IPS-NIHi11 (cell line): ENCODE data around the gene COX15.
"Not testable (repeated sequence)": the region's sequence is repeated elsewhere in the genome, so short reads cannot be mapped to it uniquely, and the experiment has no call there.

ENCODE experiments used
- DNase-seq: peaks from one replicate; pipeline ENCODE4 v3.0.0; 2012; ENCODE audit warnings: mixed read lengths, low spot score

The COX15 gene

DNA sequence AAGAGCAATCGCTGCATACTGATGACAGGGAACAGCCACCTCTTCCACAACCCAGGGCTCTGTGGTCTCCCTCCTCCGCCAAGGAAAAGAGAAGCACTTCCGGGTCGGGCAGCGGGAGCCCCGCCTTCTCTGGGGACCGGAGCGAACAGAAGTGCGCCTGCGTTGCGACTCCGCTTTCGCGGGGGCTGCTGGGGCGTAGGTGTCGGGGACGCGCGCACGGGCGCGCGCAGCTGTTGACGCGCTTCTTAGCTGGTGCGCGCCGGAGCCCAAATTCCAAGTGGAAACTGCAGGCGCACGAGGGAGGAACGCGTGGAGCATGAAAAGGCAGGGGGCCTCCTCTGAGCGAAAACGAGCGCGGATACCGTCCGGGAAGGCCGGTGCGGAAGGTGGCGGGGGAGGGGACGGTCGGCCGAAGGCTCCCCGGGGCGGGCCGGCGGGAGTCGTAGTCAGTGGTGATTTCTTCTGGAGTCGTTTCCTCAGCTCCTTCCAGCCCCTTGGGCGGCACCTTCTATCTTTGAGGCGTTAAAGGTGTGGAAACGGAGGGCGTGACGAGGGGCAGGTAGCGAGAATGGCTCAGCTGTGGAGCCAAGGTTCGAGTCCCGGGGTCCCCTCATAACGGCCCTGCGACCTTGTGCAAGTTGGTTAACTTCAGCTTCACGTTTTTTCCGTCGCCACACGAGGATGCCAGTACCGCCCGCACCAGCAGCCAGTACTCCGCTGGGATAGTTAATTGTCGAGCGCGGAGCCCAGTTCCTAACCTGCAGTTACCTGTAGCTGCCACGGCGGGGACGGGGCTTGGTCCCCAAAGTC, at the start of gene COX15, which contains the start of gene CUTC:
Gene COX15, minus strand, starts transcription at position 95 of the 810 bp plus-strand sequence. Its CDS starts 78 bp downstream, at position 17.
Gene CUTC, plus strand, starts transcription at position 202 of the 810 bp plus-strand sequence. Its CDS starts 115 bp downstream, at position 317.
- DNase-seq = peak; percentile 97

- DNase-seq = no peak
Observed at GRCh38 chr10:99779335-99779734, 47.4 kb upstream of the COX15 start.

DNA sequence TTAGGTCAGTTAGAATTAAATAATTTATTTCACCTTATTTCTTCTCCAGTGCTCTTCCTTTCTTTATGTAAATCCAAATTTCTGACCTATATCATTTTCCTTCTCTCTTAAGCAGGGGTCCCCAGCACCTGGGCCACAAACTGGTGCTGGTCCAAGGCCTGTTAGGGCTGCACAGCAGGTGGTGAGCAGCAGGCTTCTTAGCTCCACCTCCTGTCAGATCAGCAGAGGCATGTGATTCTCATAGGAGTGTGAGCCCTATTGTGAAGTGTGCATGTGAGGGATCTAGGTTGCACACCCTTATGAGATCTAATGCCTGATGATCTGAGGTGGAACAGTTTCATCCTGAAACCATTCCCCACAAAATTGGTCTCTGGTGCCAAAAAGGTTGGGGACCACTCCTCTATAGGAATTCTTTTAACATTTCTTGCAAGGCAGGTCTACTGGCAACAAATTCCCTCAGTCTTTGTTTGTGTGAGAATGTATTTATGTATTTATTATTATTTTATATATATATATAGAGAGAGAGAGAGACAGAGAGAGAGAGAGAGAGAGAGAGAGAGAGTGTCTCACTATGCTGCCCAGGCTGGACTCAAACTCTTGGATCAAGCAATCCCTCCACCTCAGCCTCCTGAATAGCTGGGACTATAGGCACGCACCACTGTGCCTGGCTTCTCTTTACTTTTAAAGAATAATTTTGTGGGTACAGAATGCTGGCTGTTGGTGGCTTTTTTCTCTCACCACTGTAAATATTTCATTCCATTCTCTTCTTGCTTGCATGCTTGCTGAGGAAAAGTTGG, 46.2 kb upstream of the COX15 start:
- DNase-seq = no peak

DNA sequence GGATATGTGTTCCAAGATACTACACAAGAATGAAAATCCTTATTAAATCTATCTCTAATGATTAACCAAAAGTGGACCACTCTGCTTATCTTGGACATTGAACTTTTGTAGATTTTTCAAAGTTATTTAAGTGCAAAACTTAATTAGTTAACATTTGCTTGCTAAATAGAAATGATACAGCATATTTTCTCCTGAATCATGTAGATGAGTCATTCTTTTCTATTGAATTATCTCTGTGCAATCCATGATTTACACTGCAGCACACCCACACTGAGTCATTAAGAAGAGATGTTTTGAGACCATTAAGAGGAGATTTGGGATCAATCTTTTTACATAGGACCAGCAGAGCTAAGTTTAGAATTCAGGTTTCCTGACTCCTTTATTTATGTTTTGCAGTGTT, 43.9 kb upstream of the COX15 start:
- no peak for DNase-seq

DNA sequence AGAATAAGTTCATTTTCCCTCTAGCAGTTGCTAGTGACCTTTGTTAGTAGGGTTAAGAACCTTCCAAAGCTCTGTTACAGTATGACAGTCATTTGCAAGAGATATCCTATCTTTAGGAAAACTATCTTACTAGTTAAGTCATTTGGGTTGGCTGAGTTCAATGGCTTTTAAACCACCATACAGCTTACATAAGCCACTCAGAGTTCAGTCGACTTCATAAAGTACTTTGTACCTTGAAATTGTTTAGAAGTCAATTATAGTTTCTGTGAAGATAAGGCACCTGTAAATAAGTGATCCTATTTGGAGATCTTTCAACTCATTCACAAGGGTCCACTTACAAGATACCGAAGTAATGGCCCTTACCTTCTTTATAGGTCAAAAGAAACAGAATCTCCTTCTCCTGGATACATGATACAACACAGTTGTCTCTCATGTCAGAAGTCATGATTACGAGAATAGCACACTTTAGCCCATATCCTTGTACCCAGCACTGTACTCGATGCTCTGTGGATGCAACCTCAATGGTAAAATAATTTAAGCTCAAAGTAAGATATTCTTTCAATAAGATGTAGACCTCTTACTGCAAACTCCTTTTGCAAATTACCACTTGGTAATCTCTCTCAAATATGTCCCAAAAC, 38.6 kb upstream of the COX15 start:
- DNase-seq = no peak

DNA sequence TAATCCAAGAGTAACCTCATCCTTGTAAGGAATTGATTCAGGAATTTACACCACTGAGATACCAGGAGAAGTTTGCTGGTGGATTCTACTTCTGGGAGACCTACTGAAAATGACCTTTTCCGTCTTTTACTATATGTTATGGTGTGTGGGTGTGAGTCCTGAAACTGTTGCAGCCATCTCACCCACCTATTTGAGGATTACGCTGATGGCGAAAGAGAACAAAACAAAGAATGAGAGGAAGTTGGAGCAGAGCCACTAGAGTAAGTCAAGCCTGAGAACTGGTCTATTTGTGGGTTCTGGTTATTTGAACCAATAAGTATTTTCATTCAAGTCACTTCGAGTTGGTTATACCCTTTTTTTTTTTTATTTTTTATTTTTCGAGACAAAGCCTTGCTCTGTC, 37.8 kb upstream of the COX15 start:
- DNase-seq = no peak

- no peak for DNase-seq
Observed at GRCh38 chr10:99768556-99768955, 36.6 kb upstream of the COX15 start.

DNA sequence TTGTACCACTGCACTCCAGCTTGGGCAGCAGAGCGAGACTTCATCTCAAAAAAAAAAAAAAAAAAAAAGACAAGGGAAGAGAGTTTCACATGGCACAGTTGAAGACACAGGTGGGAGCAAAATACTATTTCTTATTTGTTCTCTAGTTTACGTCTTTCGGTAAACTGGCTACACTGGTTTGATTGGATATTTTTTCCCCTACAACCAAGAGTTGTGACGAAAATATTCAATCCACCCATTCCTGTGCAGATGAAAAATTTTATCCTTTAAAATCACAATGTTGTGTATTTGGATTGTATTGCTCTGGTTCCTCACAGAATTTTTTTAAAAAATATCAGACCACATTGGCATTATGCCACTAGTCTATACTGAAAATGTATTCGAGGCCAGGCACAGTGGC, 36.0 kb upstream of the COX15 start:
- no peak for DNase-seq

DNA sequence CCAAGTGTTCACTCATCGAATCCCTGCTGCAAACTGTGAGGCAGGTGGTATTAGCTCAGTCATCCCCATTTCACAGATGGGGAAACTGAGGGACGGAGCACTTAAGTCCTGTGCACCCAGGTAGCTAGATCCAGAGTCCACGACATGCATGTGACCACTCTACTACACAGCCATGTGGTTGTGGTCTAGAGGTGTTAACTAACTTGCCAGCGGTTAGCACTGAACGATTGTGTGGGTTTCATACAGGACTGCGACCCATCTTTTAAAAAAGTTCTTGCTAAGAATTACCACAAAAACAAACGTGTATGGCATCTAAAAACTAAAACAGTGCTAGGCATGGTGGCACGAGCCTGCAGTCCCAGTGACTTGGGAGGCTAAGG, 34.4 kb upstream of the COX15 start:
- DNase-seq = no peak

- no peak for DNase-seq
Observed at GRCh38 chr10:99765672-99766301, 33.9 kb upstream of the COX15 start.

DNA sequence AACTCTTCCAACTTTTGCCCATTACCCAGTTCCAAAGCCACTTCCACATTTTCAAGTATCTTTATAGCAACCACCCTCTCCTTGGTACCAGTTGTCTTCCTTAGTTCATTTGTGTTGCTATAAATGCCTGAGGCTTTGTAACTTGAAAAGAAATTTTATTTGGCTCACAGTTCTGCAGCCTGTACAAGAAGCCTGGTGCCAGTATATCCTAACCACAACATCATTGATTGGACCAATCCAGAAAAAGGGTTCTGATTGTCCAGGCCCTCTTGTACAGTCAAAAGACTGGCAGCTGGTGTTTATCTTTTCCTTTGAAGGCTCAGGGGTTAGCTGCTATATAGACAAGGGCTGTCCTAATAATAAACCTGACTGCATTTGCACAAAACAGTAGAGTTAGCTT, 29.4 kb upstream of the COX15 start:
- DNase-seq = no peak

DNA sequence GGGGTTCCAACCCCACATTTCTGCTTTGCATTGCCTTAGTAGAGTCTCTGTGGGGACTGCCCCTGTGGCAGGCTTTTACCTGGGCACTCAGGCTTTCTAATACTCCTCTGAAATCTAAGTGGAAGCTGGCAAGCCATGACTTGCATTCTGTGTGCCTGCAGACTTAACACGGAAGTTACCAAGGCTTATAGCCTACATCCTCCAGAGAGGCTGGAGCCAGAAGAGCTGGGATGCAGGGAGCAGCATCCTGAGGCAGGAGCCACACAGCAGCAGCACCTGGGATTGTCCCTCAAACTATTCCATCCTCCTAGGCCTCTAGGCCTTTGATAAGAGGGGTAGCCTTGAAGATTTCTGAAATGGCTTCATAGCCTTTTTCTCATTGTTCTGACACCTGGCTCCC, 28.4 kb upstream of the COX15 start:
- no peak for DNase-seq

- DNase-seq = no peak
Observed at GRCh38 chr10:99758211-99758891, 26.4 kb upstream of the COX15 start.

- no peak for DNase-seq
Observed at GRCh38 chr10:99756159-99756558, 24.2 kb upstream of the COX15 start.

DNA sequence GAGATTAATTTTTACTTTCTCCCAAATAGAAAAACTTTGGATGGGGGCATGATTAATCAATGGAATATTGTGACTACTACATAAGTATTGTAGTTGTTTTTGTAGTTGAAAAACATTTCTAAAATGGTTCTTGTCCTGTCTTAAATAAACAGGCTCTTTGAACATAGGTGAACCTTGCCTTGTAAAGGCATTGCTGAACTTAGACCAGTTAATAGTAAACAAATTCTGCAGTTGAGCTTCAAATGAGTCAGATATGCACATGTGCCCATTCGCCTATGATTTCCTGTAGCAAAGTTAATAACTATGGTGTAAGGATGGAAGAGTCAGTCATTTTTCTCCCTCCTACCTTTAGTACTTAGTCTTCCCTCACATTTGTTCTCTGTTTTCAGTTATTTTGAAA, 22.7 kb upstream of the COX15 start:
- DNase-seq = no peak

- no peak for DNase-seq
Observed at GRCh38 chr10:99750641-99751040, 18.7 kb upstream of the COX15 start.

- DNase-seq = no peak
Observed at GRCh38 chr10:99748823-99749451, 17.0 kb upstream of the COX15 start.

DNA sequence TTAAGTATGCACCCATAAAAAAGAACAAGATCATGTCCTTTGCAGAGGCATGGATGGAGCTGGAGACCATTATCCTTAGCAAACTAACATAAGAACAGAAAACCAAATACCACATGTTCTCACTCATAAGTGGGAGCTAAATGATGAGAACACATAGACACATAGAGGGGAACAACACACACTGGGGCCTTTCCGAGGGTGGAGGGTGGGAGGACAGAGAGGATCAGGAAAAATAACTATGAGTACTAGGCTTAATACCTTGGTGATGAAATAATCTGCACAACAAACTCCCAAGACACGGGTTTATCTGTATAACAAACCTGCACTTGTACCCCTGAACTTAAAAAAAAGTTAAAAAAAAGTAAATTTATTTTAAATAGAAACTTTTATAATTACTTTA, 14.2 kb upstream of the COX15 start:
- DNase-seq = not testable (repeated sequence)

DNA sequence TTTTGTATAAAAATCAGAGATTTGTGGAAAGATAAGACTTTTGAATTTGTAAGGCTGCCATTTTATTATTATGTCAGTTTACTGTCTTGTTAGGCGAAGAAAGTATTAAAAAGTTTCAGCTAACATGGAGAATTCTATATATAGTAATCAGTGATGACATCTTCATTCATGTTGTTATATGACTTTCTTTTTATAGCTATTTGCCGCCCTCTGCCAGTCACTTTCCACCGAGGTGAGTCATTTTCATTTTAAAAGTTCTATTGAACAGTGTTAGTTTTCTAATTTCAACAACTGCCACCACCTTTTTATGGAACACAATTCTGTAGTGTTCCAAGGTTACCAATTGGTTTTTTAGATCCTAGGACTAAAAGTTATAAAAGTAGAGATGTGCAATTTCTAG, 11.9 kb upstream of the COX15 start:
- DNase-seq = no peak

DNA sequence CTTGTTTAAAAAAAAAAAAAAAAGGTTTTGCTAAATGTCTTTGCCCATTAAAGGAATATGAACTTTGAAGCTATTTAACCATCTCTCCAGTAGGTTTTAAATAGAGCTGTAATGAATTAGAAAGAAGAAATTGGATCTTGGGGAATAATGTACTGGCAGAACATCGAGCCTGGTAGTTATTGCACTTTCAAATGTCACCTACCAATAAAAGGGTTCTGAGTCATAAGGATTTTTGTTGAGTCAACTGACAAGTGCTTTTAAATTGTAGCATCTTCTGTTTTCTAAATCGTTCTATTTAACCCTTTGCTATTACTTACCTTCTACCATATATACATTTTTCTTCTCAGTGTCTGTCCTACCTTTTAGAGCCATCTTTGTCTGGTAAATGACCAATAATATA, 10.8 kb upstream of the COX15 start:
- no peak for DNase-seq

- DNase-seq = no peak
Observed at GRCh38 chr10:99742254-99742653, 10.3 kb upstream of the COX15 start.
